Sigmoid colon (tissue), 7 donors: ENCODE data around the gene ZBTB45. TPM values are rescaled to one million over a fixed set of nuclear protein-coding genes. Genes with fewer than 3 reads are reported as not detected.
A peak's percentile ranks its signal among the peaks of the same experiment; 100 is the strongest.

Experiments used
- DNase-seq: peaks from one replicate; pipeline ENCODE4 v3.0.0-alpha.2; 2019
- H3K27ac ChIP-seq, 4 donors: fragments of 200-600 bp; sonication (generic); one replicate each; pipeline ENCODE4 v1.5.1; 2016 to 2019; ENCODE audit warnings: mild to moderate bottlenecking in 1 of 4
- H3K27me3 ChIP-seq, 3 donors: fragments of 200-600 bp; sonication (generic); one replicate each; pipeline ENCODE4 v1.5.1; 2019; ENCODE audit warnings: mild to moderate bottlenecking in 1 of 3
- H3K36me3 ChIP-seq, 4 donors: fragments of 200-600 bp; sonication (generic); one replicate each; pipeline ENCODE4 v1.5.1; 2016 to 2019
- H3K4me1 ChIP-seq, 4 donors: fragments of 200-600 bp; sonication (generic); one replicate each; pipeline ENCODE4 v1.5.1; 2017 to 2019
- H3K4me3 ChIP-seq, 4 donors: fragments of 200-600 bp; sonication (generic); one replicate each; pipeline ENCODE4 v1.5.1; 2017 to 2019; ENCODE audit warnings: mild to moderate bottlenecking in 2 of 4, moderate library complexity in 1 of 4
- H3K9me3 ChIP-seq, 4 donors: fragments of 200-600 bp in 3 of 4; sonication (generic) in 3 of 4; one replicate each; pipeline versions ENCODE4 v1.5.1 to v1.6.1; 2013 to 2019
- CTCF ChIP-seq, 4 experiments: fragments of 450-650 bp in 3 of 4; fragments of 200-600 bp in 1 of 4; IDR thresholded peaks; one replicate each; pipeline ENCODE4 v1.5.1; 2016 to 2019; ENCODE audit warnings: antibody characterized with exemption in 4 of 4, mild to moderate bottlenecking in 3 of 4, moderate library complexity in 2 of 4
- EP300 ChIP-seq, 4 donors: sonication (generic); formaldehyde crosslinking; IDR thresholded peaks; one replicate each; pipeline ENCODE4 v1.6.1; 2017; ENCODE audit warnings: antibody characterized with exemption in 4 of 4
- POLR2A ChIP-seq, 2 donors: fragments of 450-650 bp; IDR thresholded peaks; one replicate each; pipeline ENCODE4 v1.6.1; 2016; ENCODE audit warnings: antibody characterized with exemption in 2 of 2, mild to moderate bottlenecking in 2 of 2, moderate library complexity in 2 of 2
- POLR2AphosphoS5 ChIP-seq, 4 donors: sonication (generic); formaldehyde crosslinking; IDR thresholded peaks; one replicate each; pipeline ENCODE4 v1.6.1; 2017; ENCODE audit warnings: antibody characterized with exemption in 4 of 4
- WGBS, 2 donors: extraction: QIAGEN DNeasy Blood & Tissue Kit; methylation state at CpG; one replicate each; pipeline ENCODE4 v1.1.7; 2013; 5-methylcytosine and 5-hydroxymethylcytosine counted together
- intact Hi-C: fragments of 100-400 bp; cut with DNase I; formaldehyde crosslinking; loops from one replicate; pipeline ENCODE4 v1.15.1; 2023
- polyA plus RNA-seq, 3 donors: library from polyadenylated mRNA; stranded (reverse); fragments of 200-250 nt; gene quantifications; one replicate each; pipeline ENCODE4 v1.2.3, GENCODE V29; 2013
- small RNA-seq, 3 donors: library from RNA; depleted of rRNA; stranded (forward); fragments of <200 nt; gene quantifications; one replicate each; pipeline ENCODE3, GENCODE V24; 2016
- total RNA-seq, 4 donors: library from RNA; depleted of rRNA; stranded (reverse); fragments of >200 nt; gene quantifications; one replicate each; pipeline ENCODE4 v1.1.0, GENCODE V29; 2016
- donor health status: healthy with polysubstance abuse.
- donor health status: Bipolar disorder and iron deficiency.
- donor health status: healthy.

Gene ZBTB45
- total and polyA plus RNA-seq, 7 donors: 4.9 to 13.8 (median 8.2) TPM

GRCh38 chr19:58468216-58468839 lies 51.3 kb downstream of the ZBTB45 start:
- WGBS, 2 donors: 66 to 68% methylated on average over 5 of the region's 5 CpGs
- TF ChIP-seq EP300 (IDR thresholded peaks at IDR 0.05) (no peak), POLR2AphosphoS5 (IDR thresholded peaks at IDR 0.05) (no peak), POLR2A (IDR thresholded peaks at IDR 0.05) (no peak), CTCF (IDR thresholded peaks at IDR 0.05) (no peak)
- DNase-seq: no peak
- intact Hi-C loops: no loop called here
- peaks cover 0 to 23% (median 14%) of the 10 kb centered on the region in 4 donors for H3K4me1 ChIP-seq
- no peaks in the 10 kb centered on the region for H3K9me3 ChIP-seq
- peak overlapping the region in 1 of 4 donors; percentile 99 for H3K4me3 ChIP-seq
- H3K27ac ChIP-seq: no peak overlapping the region
- H3K36me3 ChIP-seq: peaks cover 17 to 39% (median 19%) of the 10 kb centered on the region in 4 donors
- H3K27me3 ChIP-seq: no peaks in the 10 kb centered on the region

GRCh38 chr19:58466760-58467589 lies 52.6 kb downstream of the ZBTB45 start, which contains the start of gene ZNF324:
Gene ZNF324 (plus strand): TSS chr19:58467080. CDS start chr19:58469186, 2,106 bp downstream.
- Histone ChIP-seq H3K36me3 (peaks cover 10 to 25% (median 12%) of the 10 kb centered on the region in 4 donors), H3K27ac (peak within 1 kb of the TSS; percentile 72 to 88 (median 86)), H3K27me3 (no peaks in the 10 kb centered on the region), H3K9me3 (no peaks in the 10 kb centered on the region), H3K4me3 (peak within 1 kb of the TSS; percentile 83 to 99 (median 98)), H3K4me1 (peaks cover 0 to 23% (median 14%) of the 10 kb centered on the region in 4 donors)
- 0% methylated on average over 92 of the region's 92 CpGs for WGBS, 2 donors
- peak; percentile 99 for DNase-seq
- TF ChIP-seq CTCF (IDR thresholded peaks at IDR 0.05) (no peak), POLR2AphosphoS5 (IDR thresholded peaks at IDR 0.05) (peak; percentile 66 to 85 (median 82)), POLR2A (IDR thresholded peaks at IDR 0.05) (peak; percentile 25 to 36), EP300 (IDR thresholded peaks at IDR 0.05) (no peak)
- intact Hi-C loops: loop anchor here (2.0 kb wide), 1 partner anchor 16 kb away; the partner anchor contains the start of gene ZNF324B

DNA sequence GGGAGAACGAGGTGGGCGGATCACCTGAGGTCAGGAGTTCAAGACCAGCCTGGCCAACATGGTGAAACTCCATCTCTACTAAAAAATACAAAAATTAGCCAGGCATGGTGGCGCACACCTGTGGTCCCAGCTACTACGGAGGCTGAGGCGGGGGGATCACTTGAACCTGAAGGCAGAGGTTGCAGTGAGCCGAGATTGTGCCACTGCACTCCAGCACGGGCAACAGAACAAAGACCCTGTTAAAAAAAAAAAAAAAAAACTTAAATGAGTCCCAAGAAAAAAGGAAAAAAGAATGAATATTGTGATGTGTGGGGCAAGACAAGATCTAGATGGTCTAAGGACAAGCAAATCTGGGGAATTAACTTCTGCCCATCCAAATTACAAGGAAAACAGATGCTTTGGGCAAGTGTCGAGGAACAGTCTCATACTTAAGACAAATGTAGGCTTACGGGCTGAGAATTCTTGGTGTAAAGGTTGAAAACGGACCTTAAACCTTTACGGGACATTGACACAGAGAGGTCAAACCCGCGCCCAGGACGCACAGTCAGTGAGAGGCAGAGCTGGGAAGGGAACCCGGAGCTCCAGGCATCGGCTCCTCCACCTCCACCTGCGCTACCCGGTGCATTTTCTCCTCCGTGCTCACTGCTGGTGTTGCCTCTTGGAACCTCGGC lies 53.4 kb downstream of the ZBTB45 start:
- H3K9me3 ChIP-seq: no peaks in the 10 kb centered on the region
- intact Hi-C loops: loop anchor here (2.0 kb wide), 1 partner anchor 15 kb away; the partner anchor contains the start of gene ZNF324B
- H3K4me1 ChIP-seq: peaks cover 0 to 23% (median 14%) of the 10 kb centered on the region in 4 donors
- H3K36me3 ChIP-seq: peaks cover 6 to 20% (median 9%) of the 10 kb centered on the region in 4 donors
- no peak for TF ChIP-seq EP300 (IDR thresholded peaks at IDR 0.05)
- TF ChIP-seq POLR2AphosphoS5 (IDR thresholded peaks at IDR 0.05): no peak
- no peak for TF ChIP-seq CTCF (IDR thresholded peaks at IDR 0.05)
- TF ChIP-seq POLR2A (IDR thresholded peaks at IDR 0.05): no peak
- peak overlapping the region in 2 of 4 donors; percentile 14 to 88 for H3K27ac ChIP-seq
- WGBS, 2 donors: 29 to 35% methylated on average over 20 of the region's 20 CpGs
- no peak for DNase-seq
- peak overlapping the region; percentile 15 to 99 (median 91) for H3K4me3 ChIP-seq
- no peaks in the 10 kb centered on the region for H3K27me3 ChIP-seq

Small RNAs within 50 kb of the gene (small RNA-seq; reads per million reads assigned to genes)
- gene MIR6807 (0 reads per million in 3 donors), gene RN7SL525P (0 reads per million in 3 donors), gene RN7SL693P (0 reads per million in 3 donors), gene RNU6-1337P (0 reads per million in 3 donors)

Other genes with a start within 250 kb of the ZBTB45 start
- gene ZNF8, start 240.9 kb downstream of the ZBTB45 start, total RNA-seq: 1 to 10 TPM; 4.9 to 8.6 (median 6.5) TPM
- 1 to 10 TPM in 1 of 3 donors, under 1 TPM in 2; 0.60 to 2.0 (median 0.92) TPM for gene ZNF8, start 240.9 kb downstream of the ZBTB45 start, polyA plus RNA-seq
- gene ERVK3-1, start 214.4 kb downstream of the ZBTB45 start, total RNA-seq: 10 to 100 TPM; 41.7 to 49.4 (median 44.0) TPM
- 10 to 100 TPM; 23.6 to 35.0 (median 27.6) TPM for gene ERVK3-1, start 214.4 kb downstream of the ZBTB45 start, polyA plus RNA-seq
- 1 to 10 TPM; 1.4 to 3.6 (median 2.2) TPM for gene ZSCAN22, start 192.8 kb downstream of the ZBTB45 start, total RNA-seq
- 1 to 10 TPM in 1 of 3 donors, under 1 TPM in 2; 0.60 to 1.3 (median 0.69) TPM for gene ZSCAN22, start 192.8 kb downstream of the ZBTB45 start, polyA plus RNA-seq
- gene A1BG, start 166.3 kb downstream of the ZBTB45 start, total RNA-seq: 10 to 100 TPM in 2 of 4 donors, 1 to 10 TPM in 2; 1.9 to 17.4 (median 12.1) TPM
- 10 to 100 TPM in 2 of 3 donors, 1 to 10 TPM in 1; 7.2 to 23.4 (median 16.0) TPM for gene A1BG, start 166.3 kb downstream of the ZBTB45 start, polyA plus RNA-seq
- under 1 TPM; 0.28 to 0.54 (median 0.43) TPM for gene ZNF497, start 157.1 kb downstream of the ZBTB45 start, total RNA-seq
- gene ZNF497, start 157.1 kb downstream of the ZBTB45 start, polyA plus RNA-seq: under 1 TPM in 2 of 3 donors, not detected in 1; 0.46 to 0.79 TPM
- 1 to 10 TPM in 3 of 4 donors, under 1 TPM in 1; 0.66 to 2.2 (median 1.5) TPM for gene ZNF837, start 138.8 kb downstream of the ZBTB45 start, total RNA-seq
- gene ZNF837, start 138.8 kb downstream of the ZBTB45 start, polyA plus RNA-seq: 1 to 10 TPM; 1.2 to 2.5 (median 1.8) TPM
- 1,000 to 10,000 TPM; 1,322 to 2,581 (median 2,411) TPM for gene RPS5, start 132.5 kb downstream of the ZBTB45 start, total RNA-seq
- 1,000 to 10,000 TPM; 1,097 to 1,974 (median 1,406) TPM for gene RPS5, start 132.5 kb downstream of the ZBTB45 start, polyA plus RNA-seq
- not detected for gene RNF225, start 124.2 kb downstream of the ZBTB45 start, total RNA-seq
- under 1 TPM in 1 of 3 donors, not detected in 2; 0.07 TPM for gene RNF225, start 124.2 kb downstream of the ZBTB45 start, polyA plus RNA-seq
- gene ZNF584, start 111.2 kb downstream of the ZBTB45 start, total RNA-seq: 10 to 100 TPM in 2 of 4 donors, 1 to 10 TPM in 2; 8.2 to 21.4 (median 12.0) TPM
- gene ZNF584, start 111.2 kb downstream of the ZBTB45 start, polyA plus RNA-seq: 1 to 10 TPM; 3.0 to 7.3 (median 4.8) TPM
- gene ZNF132, start 79.7 kb downstream of the ZBTB45 start, total RNA-seq: 10 to 100 TPM in 1 of 4 donors, 1 to 10 TPM in 3; 5.3 to 12.2 (median 6.4) TPM
- 1 to 10 TPM in 1 of 3 donors, under 1 TPM in 1, not detected in 1; 0.60 to 1.7 TPM for gene ZNF132, start 79.7 kb downstream of the ZBTB45 start, polyA plus RNA-seq
- 1 to 10 TPM; 5.4 to 9.7 (median 6.1) TPM for gene ZNF324B, start 68.2 kb downstream of the ZBTB45 start, total RNA-seq
- gene ZNF324B, start 68.2 kb downstream of the ZBTB45 start, polyA plus RNA-seq: 1 to 10 TPM in 2 of 3 donors, under 1 TPM in 1; 0.60 to 5.3 (median 2.1) TPM
- gene ZNF324, start 52.7 kb downstream of the ZBTB45 start, total RNA-seq: 10 to 100 TPM; 10.5 to 16.4 (median 14.0) TPM
- gene ZNF324, start 52.7 kb downstream of the ZBTB45 start, polyA plus RNA-seq: 1 to 10 TPM; 3.6 to 8.8 (median 4.6) TPM
- 10 to 100 TPM; 10.7 to 20.8 (median 16.5) TPM for gene ZNF446, start 43.5 kb downstream of the ZBTB45 start, total RNA-seq
- gene ZNF446, start 43.5 kb downstream of the ZBTB45 start, polyA plus RNA-seq: 10 to 100 TPM in 1 of 3 donors, 1 to 10 TPM in 2; 4.4 to 11.4 (median 5.4) TPM
- 10 to 100 TPM in 1 of 4 donors, 1 to 10 TPM in 3; 4.2 to 13.5 (median 8.7) TPM for gene SLC27A5, start 7.8 kb downstream of the ZBTB45 start, total RNA-seq
- 10 to 100 TPM in 1 of 3 donors, 1 to 10 TPM in 2; 2.3 to 22.9 (median 6.0) TPM for gene SLC27A5, start 7.8 kb downstream of the ZBTB45 start, polyA plus RNA-seq
- 100 to 1,000 TPM; 157 to 236 (median 207) TPM for gene TRIM28, start 24.3 kb upstream of the ZBTB45 start, total RNA-seq
- 100 to 1,000 TPM in 2 of 3 donors, 10 to 100 TPM in 1; 84.8 to 223 (median 150) TPM for gene TRIM28, start 24.3 kb upstream of the ZBTB45 start, polyA plus RNA-seq
- gene CHMP2A, start 35.3 kb upstream of the ZBTB45 start, total RNA-seq: 100 to 1,000 TPM; 101 to 144 (median 136) TPM
- 100 to 1,000 TPM; 196 to 372 (median 300) TPM for gene CHMP2A, start 35.3 kb upstream of the ZBTB45 start, polyA plus RNA-seq
- 10 to 100 TPM; 22.4 to 37.5 (median 30.3) TPM for gene UBE2M, start 38.8 kb upstream of the ZBTB45 start, total RNA-seq
- 10 to 100 TPM; 48.0 to 58.5 (median 57.8) TPM for gene UBE2M, start 38.8 kb upstream of the ZBTB45 start, polyA plus RNA-seq
- gene MZF1, start 53.5 kb upstream of the ZBTB45 start, total RNA-seq: 10 to 100 TPM; 13.6 to 31.5 (median 20.1) TPM
- 10 to 100 TPM in 1 of 3 donors, 1 to 10 TPM in 2; 5.8 to 28.7 (median 9.0) TPM for gene MZF1, start 53.5 kb upstream of the ZBTB45 start, polyA plus RNA-seq